Keratinocyte (primary cell): ENCODE results near the gene MCOLN3. TPM values are rescaled to one million over a fixed set of nuclear protein-coding genes. Genes with fewer than 3 reads are reported as not detected.

Experiments
- DNase-seq: peaks from one replicate; pipeline ENCODE4 v3.0.0-alpha.2; 2011; ENCODE audit warnings: low read depth, missing footprints, low spot score
- FAIRE-seq: peaks from 2 replicates; lab custom pipeline; 2011; peaks lifted over from hg19 to GRCh38; lab: Jason Lieb, UNC
- H2AFZ ChIP-seq: 2 replicates; pipeline ENCODE4 v1.6.0; 2012; ENCODE audit warnings: low read length, control low read depth, inconsistent platforms; ENCODE audit not compliant: control insufficient read depth
- H3K27ac ChIP-seq: 2 replicates; pipeline ENCODE4 v1.5.1; 2011; ENCODE audit warnings: low read length; ENCODE audit not compliant: control insufficient read depth, insufficient read depth
- H3K27me3 ChIP-seq: 3 replicates; pipeline ENCODE4 v1.6.0; 2011; ENCODE audit warnings: low read length; ENCODE audit not compliant: control insufficient read depth, insufficient read depth; ENCODE audit errors: extremely low read depth
- H3K36me3 ChIP-seq, 2 experiments: 2 replicates in 1 of 2; 3 replicates in 1 of 2; pipeline ENCODE4 v1.5.1; 2011; ENCODE audit warnings: low read length in 2 of 2, mild to moderate bottlenecking in 1 of 2; ENCODE audit not compliant: control insufficient read depth in 2 of 2, insufficient read depth in 2 of 2; ENCODE audit errors: extremely low read depth in 1 of 2
- H3K4me1 ChIP-seq: 3 replicates; pipeline ENCODE4 v1.5.1; 2011; ENCODE audit warnings: low read length; ENCODE audit not compliant: control insufficient read depth, insufficient read depth; ENCODE audit errors: extremely low read depth
- H3K4me2 ChIP-seq: 3 replicates; pipeline ENCODE4 v1.6.0; 2011; ENCODE audit warnings: low read depth, low read length; ENCODE audit not compliant: control insufficient read depth, insufficient read depth; ENCODE audit errors: extremely low read depth
- H3K4me3 ChIP-seq, 3 experiments: fragments of 200-600 bp in 1 of 3; sonication (generic) in 1 of 3; 2 replicates in 2 of 3; 3 replicates in 1 of 3; pipeline ENCODE4 v1.5.1; 2011 to 2016; ENCODE audit warnings: low read length in 3 of 3, mild to moderate bottlenecking in 3 of 3, control low read depth in 2 of 3, inconsistent platforms in 1 of 3, low read depth in 1 of 3, mixed read lengths in 1 of 3, mixed run types in 1 of 3, moderate library complexity in 1 of 3; ENCODE audit not compliant: control insufficient read depth in 2 of 3, insufficient read depth in 2 of 3; ENCODE audit errors: extremely low read depth in 1 of 3
- H3K79me2 ChIP-seq: 2 replicates; pipeline ENCODE4 v1.6.0; 2012; ENCODE audit warnings: low read length; ENCODE audit not compliant: control insufficient read depth, insufficient read depth
- H3K9ac ChIP-seq: 3 replicates; pipeline ENCODE4 v1.6.0; 2011; ENCODE audit warnings: low read length; ENCODE audit not compliant: control insufficient read depth, insufficient read depth; ENCODE audit errors: extremely low read depth
- H3K9me1 ChIP-seq: 3 replicates; pipeline ENCODE4 v1.6.0; 2011; ENCODE audit warnings: low read length; ENCODE audit not compliant: control insufficient read depth, insufficient read depth; ENCODE audit errors: extremely low read depth
- H3K9me3 ChIP-seq: 2 replicates; pipeline ENCODE4 v1.5.1; 2012; ENCODE audit warnings: low read depth, low read length; ENCODE audit not compliant: control insufficient read depth
- H4K20me1 ChIP-seq: 3 replicates; pipeline ENCODE4 v1.6.0; 2011; ENCODE audit warnings: low read length; ENCODE audit not compliant: control insufficient read depth, insufficient read depth; ENCODE audit errors: extremely low read depth
- CTCF ChIP-seq, 3 experiments: IDR thresholded peaks in 1 of 3; conservative IDR thresholded peaks in 1 of 3; optimal IDR thresholded peaks in 1 of 3; 2 replicates in 2 of 3; 3 replicates in 1 of 3; pipeline versions ENCODE3 to v1.5.1; 2011; ENCODE audit warnings: low read length in 3 of 3, mild to moderate bottlenecking in 3 of 3, moderate library complexity in 2 of 3, control low read depth in 1 of 3, inconsistent platforms in 1 of 3; ENCODE audit not compliant: insufficient read depth in 2 of 3; ENCODE audit errors: extremely low read depth in 1 of 3
- EZH2 ChIP-seq: IDR thresholded peaks from one replicate; pipeline ENCODE4 v1.6.1; 2012; ENCODE audit warnings: inconsistent platforms, mild to moderate bottlenecking, low read length, moderate library complexity
- dilution Hi-C: fragments of 300-500 bp; cut with MboI; formaldehyde crosslinking; loops from one replicate; pipeline ENCODE4 v1.7.0; 2020; ENCODE audit warnings: low sequenced_read_pairs; ENCODE audit not compliant: extremely low pct_ligation_motif_present
- polyA plus RNA-seq, 5 experiments: library from polyadenylated mRNA; depleted of rRNA in 3 of 5; stranded (reverse) in 3 of 5; stranded (forward) in 1 of 5; unstranded in 1 of 5; fragments of >200 nt; gene quantifications; 1 replicate in 1 of 5; 2 replicates in 3 of 5; 3 replicates in 1 of 5; pipeline versions ENCODE4 v1.2.1 to v1.2.3, GENCODE V29; 2011 to 2012; ENCODE audit warnings: missing spikeins in 2 of 5, low read depth in 1 of 5, low replicate concordance in 1 of 5

MCOLN3 gene
- polyA plus RNA-seq, 1 donor (not counting 4 experiments of a cell fraction or from before 2014, with no cell fraction given), result 15.4 TPM

GRCh38 chr1:84972377-84972987 is 75.8 kb downstream of the MCOLN3 start:
- TF ChIP-seq EZH2, result no peak
- no peak for TF ChIP-seq CTCF (optimal IDR thresholded peaks at IDR 0.05 in 1 of 3, IDR thresholded peaks at IDR 0.05 in 1 of 3, conservative IDR thresholded peaks at IDR 0.05 in 1 of 3; ENCODE audit: extremely low read depth in 1 of 3, insufficient read depth in 2 of 3, low read length in 3 of 3)
- H3K9ac ChIP-seq, result no peak overlapping the region
- dilution Hi-C loops, result no loop called here
- no peaks in the 10 kb centered on the region for H3K79me2 ChIP-seq
- H3K36me3 ChIP-seq, result no peaks in the 10 kb centered on the region
- H3K4me2 ChIP-seq, result no peak overlapping the region
- DNase-seq, result no peak
- no peaks in the 10 kb centered on the region for H3K27me3 ChIP-seq
- no peaks in the 10 kb centered on the region for H3K9me3 ChIP-seq
- no peak overlapping the region for H3K4me3 ChIP-seq
- no peak overlapping the region for H3K27ac ChIP-seq
- H2AFZ ChIP-seq, result no peak overlapping the region
- no peaks in the 10 kb centered on the region for H3K9me1 ChIP-seq
- no peaks in the 10 kb centered on the region for H3K4me1 ChIP-seq
- no peak for FAIRE-seq
- no peaks in the 10 kb centered on the region for H4K20me1 ChIP-seq

- FAIRE-seq, result no peak
- no peak overlapping the region for H3K4me3 ChIP-seq
- no peaks in the 10 kb centered on the region for H3K36me3 ChIP-seq
- H3K79me2 ChIP-seq, result no peaks in the 10 kb centered on the region
- H3K27ac ChIP-seq, result no peak overlapping the region
- no peak for TF ChIP-seq EZH2
- dilution Hi-C loops, result no loop called here
- no peaks in the 10 kb centered on the region for H3K4me1 ChIP-seq
- H3K9ac ChIP-seq, result no peak overlapping the region
- H2AFZ ChIP-seq, result no peak overlapping the region
- no peak for DNase-seq
- no peak overlapping the region for H3K4me2 ChIP-seq
- H3K9me1 ChIP-seq, result no peaks in the 10 kb centered on the region
- no peaks in the 10 kb centered on the region for H4K20me1 ChIP-seq
- no peaks in the 10 kb centered on the region for H3K9me3 ChIP-seq
- no peaks in the 10 kb centered on the region for H3K27me3 ChIP-seq
Observed at GRCh38 chr1:84971957-84972356, 76.3 kb downstream of the MCOLN3 start.
